HCT116 (cell line): ENCODE results near the gene TOX2. TPM values are rescaled to one million over a fixed set of nuclear protein-coding genes. Genes with fewer than 3 reads are reported as not detected.

Experiments used
- ATAC-seq: fragments of 200-7000 bp; cut with Tn5 transposase; 2 replicates; pipeline ENCODE4 v1.9.1; 2020; ENCODE audit warnings: mild to moderate bottlenecking, moderate library complexity
- BruUV-seq: library from RNA; stranded (reverse); fragments of 400-500 nt; replicated peaks from 2 replicates; lab custom pipeline; 2021; lab: Mats Ljungman, UMichigan
- CTCF ChIA-PET: fragments of 300-600 bp; sonication (Branson Sonifier 250); formaldehyde crosslinking; loops from one replicate; lab custom pipeline; 2021; ENCODE audit warnings: antibody characterized with exemption; lab: Charles Lee
- POLR2A ChIA-PET: fragments of 300-600, 350-600 bp; sonication (Branson Sonifier 250); formaldehyde crosslinking; loops from one replicate; lab custom pipeline; 2021; ENCODE audit warnings: antibody characterized with exemption; lab: Charles Lee
- RAD21 ChIA-PET, 2 experiments: fragments of 300-600 bp; sonication (Branson Sonifier 250); formaldehyde crosslinking; loops; one replicate each; lab custom pipeline; 2023; ENCODE audit warnings: low total read pairs in 2 of 2; ENCODE audit not compliant: uncharacterized antibody in 2 of 2, unreplicated experiment in 2 of 2, low non-redundant PET in 1 of 2; lab: Charles Lee
- DNase-seq: peaks from one replicate; pipeline ENCODE4 v3.0.0-alpha.2; 2010; ENCODE audit warnings: low read depth, low spot score
- H2AFZ ChIP-seq: fragments of 200-600 bp; shearing (Covaris generic), sonication (generic); 2 replicates; pipeline ENCODE4 v1.6.1; 2017; ENCODE audit warnings: low read depth, mixed run types, mixed read lengths, antibody characterized with exemption, low read length; ENCODE audit not compliant: poor library complexity, severe bottlenecking
- H3K27ac ChIP-seq: 2 replicates; pipeline ENCODE4 v1.5.1; 2012; ENCODE audit warnings: low read depth, low read length
- H3K27me3 ChIP-seq: fragments of 200-600 bp; sonication (generic); 2 replicates; pipeline ENCODE4 v1.6.1; 2016; ENCODE audit warnings: mixed run types, low read length, mixed read lengths; ENCODE audit not compliant: insufficient read depth
- H3K36me3 ChIP-seq, 2 experiments: fragments of 200-500 bp in 1 of 2; fragments of 200-600 bp in 1 of 2; sonication (Bioruptor generic) in 1 of 2; sonication (generic) in 1 of 2; 2 replicates each; pipeline versions ENCODE4 v1.5.1 to v1.6.1; 2014 to 2016; ENCODE audit warnings: low read length in 2 of 2, inconsistent platforms in 1 of 2, mixed read lengths in 1 of 2, mixed run types in 1 of 2; ENCODE audit not compliant: insufficient read depth in 2 of 2, control insufficient read depth in 1 of 2
- H3K4me1 ChIP-seq, 2 experiments: fragments of 200-600 bp in 1 of 2; sonication (generic) in 1 of 2; 2 replicates each; pipeline versions ENCODE4 v1.5.1 to v1.6.1; 2012 to 2017; ENCODE audit warnings: low read length in 2 of 2, inconsistent platforms in 1 of 2, mild to moderate bottlenecking in 1 of 2, mixed read lengths in 1 of 2, mixed run types in 1 of 2, moderate library complexity in 1 of 2; ENCODE audit not compliant: insufficient read depth in 2 of 2, control insufficient read depth in 1 of 2
- H3K4me2 ChIP-seq: fragments of 200-600 bp; sonication (generic); 2 replicates; pipeline ENCODE4 v1.6.1; 2017; ENCODE audit warnings: mixed run types, low read length, mixed read lengths
- H3K4me3 ChIP-seq, 2 experiments: fragments of 200-600 bp in 1 of 2; sonication (generic) in 1 of 2; replicated peaks in 1 of 2; 2 replicates each; pipeline ENCODE4 v1.5.1; 2011 to 2016; ENCODE audit warnings: low read length in 2 of 2, control low read depth in 1 of 2, low read depth in 1 of 2, mild to moderate bottlenecking in 1 of 2, mixed read lengths in 1 of 2, mixed run types in 1 of 2
- H3K79me2 ChIP-seq: fragments of 200-600 bp; sonication (generic); 2 replicates; pipeline ENCODE4 v1.6.1; 2017; ENCODE audit warnings: mild to moderate bottlenecking, mixed run types, low read length, moderate library complexity, mixed read lengths; ENCODE audit not compliant: insufficient read depth
- H3K9ac ChIP-seq: fragments of 200-600 bp; sonication (generic); 2 replicates; pipeline ENCODE4 v1.6.1; 2016; ENCODE audit warnings: low read length, mixed read lengths
- H3K9me2 ChIP-seq: fragments of 200-600 bp; sonication (generic), shearing (Covaris generic); 2 replicates; pipeline ENCODE4 v1.6.1; 2017; ENCODE audit warnings: mixed run types, mild to moderate bottlenecking, moderate library complexity; ENCODE audit not compliant: insufficient read depth
- H3K9me3 ChIP-seq, 2 experiments: fragments of 200-500 bp in 1 of 2; fragments of 200-600 bp in 1 of 2; sonication (Bioruptor generic) in 1 of 2; sonication (generic) in 1 of 2; 2 replicates each; pipeline ENCODE4 v1.6.1; 2014 to 2017; ENCODE audit warnings: low read length in 2 of 2, mixed read lengths in 2 of 2, inconsistent platforms in 1 of 2, low read depth in 1 of 2, mild to moderate bottlenecking in 1 of 2, mixed run types in 1 of 2, moderate library complexity in 1 of 2; ENCODE audit not compliant: control insufficient read depth in 1 of 2, insufficient read depth in 1 of 2
- H4K20me1 ChIP-seq: fragments of 200-600 bp; sonication (generic), shearing (Covaris generic); 2 replicates; pipeline ENCODE4 v1.6.1; 2017; ENCODE audit warnings: mixed run types, mild to moderate bottlenecking, moderate library complexity; ENCODE audit not compliant: insufficient read depth
- CBX3 ChIP-seq: IDR thresholded peaks from 2 replicates; pipeline ENCODE4 v1.6.1; 2012; ENCODE audit warnings: low read depth
- CEBPB ChIP-seq: IDR thresholded peaks from 2 replicates; pipeline ENCODE4 v1.6.1; 2012; ENCODE audit warnings: low read depth
- CTCF ChIP-seq, 3 experiments: fragments of 200-600 bp in 1 of 3; sonication (generic) in 1 of 3; IDR thresholded peaks in 2 of 3; conservative IDR thresholded peaks in 1 of 3; 2 replicates each; pipeline ENCODE4 v1.5.1; 2012 to 2017; ENCODE audit warnings: low read depth in 2 of 3, low read length in 2 of 3, antibody characterized with exemption in 1 of 3, borderline replicate concordance in 1 of 3, control low read depth in 1 of 3, mild to moderate bottlenecking in 1 of 3, mixed read lengths in 1 of 3, mixed run types in 1 of 3, moderate library complexity in 1 of 3; ENCODE audit not compliant: insufficient read depth in 1 of 3
- EGR1 ChIP-seq: IDR thresholded peaks from 2 replicates; pipeline ENCODE4 v1.6.1; 2012; ENCODE audit warnings: low read depth
- EZH2phosphoT487 ChIP-seq: fragments of 200-600 bp; IDR thresholded peaks from 2 replicates; pipeline ENCODE4 v1.6.1; 2018; ENCODE audit warnings: antibody characterized with exemption, borderline replicate concordance
- FOSL1 ChIP-seq: IDR thresholded peaks from 2 replicates; pipeline ENCODE4 v1.6.1; 2012; ENCODE audit warnings: low read depth
- JUND ChIP-seq: IDR thresholded peaks from 2 replicates; pipeline ENCODE4 v1.6.1; 2012
- POLR2AphosphoS5 ChIP-seq: IDR thresholded peaks from 2 replicates; pipeline ENCODE4 v1.6.1; 2011; ENCODE audit warnings: mild to moderate bottlenecking, low read depth, low read length, moderate library complexity
- SIN3A ChIP-seq: IDR thresholded peaks from 2 replicates; pipeline ENCODE4 v1.6.1; 2012; ENCODE audit warnings: low read depth
- SP1 ChIP-seq: IDR thresholded peaks from 2 replicates; pipeline ENCODE4 v1.6.1; 2012; ENCODE audit warnings: low read depth
- TCF7L2 ChIP-seq: IDR thresholded peaks from 2 replicates; pipeline ENCODE4 v1.7.0; 2011; ENCODE audit warnings: borderline replicate concordance, inconsistent platforms; ENCODE audit not compliant: insufficient read depth, insufficient read length; ENCODE audit errors: extremely low read depth
- YY1 ChIP-seq: IDR thresholded peaks from 2 replicates; pipeline ENCODE4 v1.6.1; 2011; ENCODE audit warnings: low read length, low read depth, moderate library complexity, mild to moderate bottlenecking; ENCODE audit not compliant: insufficient replicate concordance; ENCODE audit errors: extremely low read depth
- ZFX ChIP-seq: fragments of 450-650 bp; IDR thresholded peaks from 2 replicates; pipeline ENCODE4 v1.6.1; 2017
- ZNF274 ChIP-seq: fragments of 200-500 bp; sonication (Bioruptor generic); IDR thresholded peaks from 2 replicates; pipeline ENCODE4 v1.6.1; 2014; ENCODE audit warnings: mild to moderate bottlenecking, low read depth, low read length, inconsistent platforms
- intact Hi-C: fragments of 100-400 bp; cut with micrococcal nuclease; formaldehyde crosslinking; loops from 2 replicates; pipeline ENCODE4 v1.10.0; 2022
- total RNA-seq: library from RNA; stranded (reverse); gene quantifications from one replicate; pipeline ENCODE4 v1.2.1, GENCODE V29; 2021; ENCODE audit not compliant: unreplicated experiment
- TF ChIP-seq, protein P1 (sequence below): IDR thresholded peaks from 2 replicates; pipeline ENCODE4 v1.6.1; 2012
- TF ChIP-seq, protein P2 (sequence below): IDR thresholded peaks from 2 replicates; pipeline ENCODE4 v1.6.1; 2011; ENCODE audit warnings: mild to moderate bottlenecking, low read length, moderate library complexity; ENCODE audit not compliant: insufficient replicate concordance; ENCODE audit errors: extremely low read depth
- TF ChIP-seq, protein P3 (sequence below): IDR thresholded peaks from 2 replicates; pipeline ENCODE4 v1.6.1; 2012; ENCODE audit warnings: low read depth
- TF ChIP-seq, protein P4 (sequence below): IDR thresholded peaks from 2 replicates; pipeline ENCODE4 v1.6.1; 2012

Gene TOX2
- total RNA-seq, 1 experiment from 2014 or later, result 39.6 TPM

GRCh38 chr20:44028868-44029847, 114.5 kb downstream of the TOX2 start:
- Histone ChIP-seq H3K4me2 (no peak overlapping the region), H3K9me2 (no peaks in the 10 kb centered on the region), H3K27ac (no peak overlapping the region), H4K20me1 (no peaks in the 10 kb centered on the region), H3K4me1 (peaks cover 2 to 6% of the 10 kb centered on the region in 2 experiments; a peak in 2 of 4 replicates), H3K4me3 (no peak overlapping the region), H3K9ac (no peak overlapping the region), H2AFZ (no peak overlapping the region), H3K9me3 (no peaks in the 10 kb centered on the region), H3K27me3 (no peaks in the 10 kb centered on the region), H3K36me3 (no peaks in the 10 kb centered on the region), H3K79me2 (no peaks in the 10 kb centered on the region)
- no peak for ATAC-seq
- no peak for DNase-seq
- TF ChIP-seq TCF7L2, result no peak
- TF ChIP-seq, protein P1, sequence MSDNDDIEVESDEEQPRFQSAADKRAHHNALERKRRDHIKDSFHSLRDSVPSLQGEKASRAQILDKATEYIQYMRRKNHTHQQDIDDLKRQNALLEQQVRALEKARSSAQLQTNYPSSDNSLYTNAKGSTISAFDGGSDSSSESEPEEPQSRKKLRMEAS, result no peak
- no peak for TF ChIP-seq SP1
- TF ChIP-seq, protein P2, sequence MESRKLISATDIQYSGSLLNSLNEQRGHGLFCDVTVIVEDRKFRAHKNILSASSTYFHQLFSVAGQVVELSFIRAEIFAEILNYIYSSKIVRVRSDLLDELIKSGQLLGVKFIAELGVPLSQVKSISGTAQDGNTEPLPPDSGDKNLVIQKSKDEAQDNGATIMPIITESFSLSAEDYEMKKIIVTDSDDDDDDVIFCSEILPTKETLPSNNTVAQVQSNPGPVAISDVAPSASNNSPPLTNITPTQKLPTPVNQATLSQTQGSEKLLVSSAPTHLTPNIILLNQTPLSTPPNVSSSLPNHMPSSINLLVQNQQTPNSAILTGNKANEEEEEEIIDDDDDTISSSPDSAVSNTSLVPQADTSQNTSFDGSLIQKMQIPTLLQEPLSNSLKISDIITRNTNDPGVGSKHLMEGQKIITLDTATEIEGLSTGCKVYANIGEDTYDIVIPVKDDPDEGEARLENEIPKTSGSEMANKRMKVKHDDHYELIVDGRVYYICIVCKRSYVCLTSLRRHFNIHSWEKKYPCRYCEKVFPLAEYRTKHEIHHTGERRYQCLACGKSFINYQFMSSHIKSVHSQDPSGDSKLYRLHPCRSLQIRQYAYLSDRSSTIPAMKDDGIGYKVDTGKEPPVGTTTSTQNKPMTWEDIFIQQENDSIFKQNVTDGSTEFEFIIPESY, result no peak
- TF ChIP-seq, protein P3, sequence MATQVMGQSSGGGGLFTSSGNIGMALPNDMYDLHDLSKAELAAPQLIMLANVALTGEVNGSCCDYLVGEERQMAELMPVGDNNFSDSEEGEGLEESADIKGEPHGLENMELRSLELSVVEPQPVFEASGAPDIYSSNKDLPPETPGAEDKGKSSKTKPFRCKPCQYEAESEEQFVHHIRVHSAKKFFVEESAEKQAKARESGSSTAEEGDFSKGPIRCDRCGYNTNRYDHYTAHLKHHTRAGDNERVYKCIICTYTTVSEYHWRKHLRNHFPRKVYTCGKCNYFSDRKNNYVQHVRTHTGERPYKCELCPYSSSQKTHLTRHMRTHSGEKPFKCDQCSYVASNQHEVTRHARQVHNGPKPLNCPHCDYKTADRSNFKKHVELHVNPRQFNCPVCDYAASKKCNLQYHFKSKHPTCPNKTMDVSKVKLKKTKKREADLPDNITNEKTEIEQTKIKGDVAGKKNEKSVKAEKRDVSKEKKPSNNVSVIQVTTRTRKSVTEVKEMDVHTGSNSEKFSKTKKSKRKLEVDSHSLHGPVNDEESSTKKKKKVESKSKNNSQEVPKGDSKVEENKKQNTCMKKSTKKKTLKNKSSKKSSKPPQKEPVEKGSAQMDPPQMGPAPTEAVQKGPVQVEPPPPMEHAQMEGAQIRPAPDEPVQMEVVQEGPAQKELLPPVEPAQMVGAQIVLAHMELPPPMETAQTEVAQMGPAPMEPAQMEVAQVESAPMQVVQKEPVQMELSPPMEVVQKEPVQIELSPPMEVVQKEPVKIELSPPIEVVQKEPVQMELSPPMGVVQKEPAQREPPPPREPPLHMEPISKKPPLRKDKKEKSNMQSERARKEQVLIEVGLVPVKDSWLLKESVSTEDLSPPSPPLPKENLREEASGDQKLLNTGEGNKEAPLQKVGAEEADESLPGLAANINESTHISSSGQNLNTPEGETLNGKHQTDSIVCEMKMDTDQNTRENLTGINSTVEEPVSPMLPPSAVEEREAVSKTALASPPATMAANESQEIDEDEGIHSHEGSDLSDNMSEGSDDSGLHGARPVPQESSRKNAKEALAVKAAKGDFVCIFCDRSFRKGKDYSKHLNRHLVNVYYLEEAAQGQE, result no peak
- no peak for TF ChIP-seq POLR2AphosphoS5
- no peak for TF ChIP-seq CBX3
- no peak for TF ChIP-seq YY1
- no peak for TF ChIP-seq EZH2phosphoT487
- no peak for TF ChIP-seq CEBPB
- TF ChIP-seq EGR1, result no peak
- no peak for TF ChIP-seq SIN3A
- TF ChIP-seq ZNF274, result no peak
- TF ChIP-seq CTCF (IDR thresholded peaks at IDR 0.05 in 2 of 3, conservative IDR thresholded peaks at IDR 0.05 in 1 of 3; ENCODE audit: borderline replicate concordance in 1 of 3, insufficient read depth in 1 of 3, low read depth in 2 of 3, low read length in 2 of 3), result no peak
- no peak for TF ChIP-seq JUND
- TF ChIP-seq ZFX, result no peak
- no peak for TF ChIP-seq FOSL1
- TF ChIP-seq, protein P4, sequence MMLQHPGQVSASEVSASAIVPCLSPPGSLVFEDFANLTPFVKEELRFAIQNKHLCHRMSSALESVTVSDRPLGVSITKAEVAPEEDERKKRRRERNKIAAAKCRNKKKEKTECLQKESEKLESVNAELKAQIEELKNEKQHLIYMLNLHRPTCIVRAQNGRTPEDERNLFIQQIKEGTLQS, result no peak
- BruUV-seq, result no TSS peak
- RAD21 ChIA-PET, result no interaction called here
- POLR2A ChIA-PET, result no interaction called here
- intact Hi-C loops, result no loop called here
- CTCF ChIA-PET, result no interaction called here
